BJ (cell line): ENCODE measurements around the gene RAD51B. TPM values are rescaled to one million over a fixed set of nuclear protein-coding genes. Genes with fewer than 3 reads are reported as not detected.

Experiments used
- CTCF ChIA-PET: fragments of 350-600 bp; formaldehyde crosslinking; extraction: SDS; loops from one replicate; lab custom pipeline; 2021; ENCODE audit warnings: antibody characterized with exemption, inconsistent platforms; lab: Yijun Ruan, JAX
- POLR2A ChIA-PET: fragments of 300-600 bp; sonication (Branson Sonifier 250); formaldehyde crosslinking; extraction: SDS; loops from one replicate; lab custom pipeline; 2021; ENCODE audit warnings: antibody characterized with exemption; lab: Charles Lee
- DNase-seq: peaks from one replicate; pipeline ENCODE4 v3.0.0-alpha.2; 2011; ENCODE audit warnings: low read depth
- H3K27me3 ChIP-seq: 2 replicates; pipeline ENCODE4 v1.6.0; 2011; ENCODE audit warnings: low read length; ENCODE audit not compliant: control insufficient read depth, insufficient read depth
- H3K36me3 ChIP-seq: 2 replicates; pipeline ENCODE4 v1.5.1; 2011; ENCODE audit warnings: low read length; ENCODE audit not compliant: control insufficient read depth, insufficient read depth
- H3K4me3 ChIP-seq: 2 replicates; pipeline ENCODE4 v1.5.1; 2011; ENCODE audit warnings: low read depth, mild to moderate bottlenecking, control low read depth, low read length
- CTCF ChIP-seq: IDR thresholded peaks from 2 replicates; pipeline ENCODE4 v1.5.1; 2011; ENCODE audit warnings: low read depth, mild to moderate bottlenecking, control low read depth, inconsistent platforms, low read length, moderate library complexity; ENCODE audit not compliant: insufficient read depth
- polyA plus RNA-seq: library from polyadenylated mRNA; depleted of rRNA; stranded (reverse); fragments of >200 nt; gene quantifications from 2 replicates; pipeline ENCODE4 v1.2.3, GENCODE V29; 2011

RAD51B gene
- polyA plus RNA-seq, 1 experiment, result 5.6 TPM

GRCh38 chr14:68167383-68168087 lies 348.0 kb downstream of the RAD51B start:
- CTCF ChIA-PET, result no interaction called here
- DNase-seq, result no peak
- TF ChIP-seq CTCF, result no peak
- Histone ChIP-seq H3K4me3 (no peak overlapping the region), H3K36me3 (no peaks in the 10 kb centered on the region), H3K27me3 (no peaks in the 10 kb centered on the region)
- POLR2A ChIA-PET, result no interaction called here

GRCh38 chr14:68168460-68169109 lies 349.0 kb downstream of the RAD51B start:
- no peaks in the 10 kb centered on the region for H3K27me3 ChIP-seq
- no peak for DNase-seq
- TF ChIP-seq CTCF, result no peak
- no peak overlapping the region for H3K4me3 ChIP-seq
- ChIA-PET POLR2A (interaction anchor here (0.5 kb wide), 1 partner anchor 22 kb away, joined by 3 read pairs; no protein-coding TSS in a partner anchor), CTCF (no interaction called here)
- H3K36me3 ChIP-seq, result no peaks in the 10 kb centered on the region

GRCh38 chr14:68172216-68172615 lies 352.6 kb downstream of the RAD51B start:
- POLR2A ChIA-PET, result no interaction called here
- H3K4me3 ChIP-seq, result no peak overlapping the region
- CTCF ChIA-PET, result interaction anchor here (1.3 kb wide), 1 partner anchor 12 kb away, joined by 3 read pairs; no protein-coding TSS in a partner anchor
- no peaks in the 10 kb centered on the region for H3K36me3 ChIP-seq
- no peak for DNase-seq
- no peak for TF ChIP-seq CTCF
- H3K27me3 ChIP-seq, result no peaks in the 10 kb centered on the region

GRCh38 chr14:68172627-68173026 lies 353.0 kb downstream of the RAD51B start:
- Histone ChIP-seq H3K27me3 (no peaks in the 10 kb centered on the region), H3K36me3 (no peaks in the 10 kb centered on the region), H3K4me3 (no peak overlapping the region)
- CTCF ChIA-PET, result interaction anchor here (1.3 kb wide), 1 partner anchor 13 kb away, joined by 3 read pairs; no protein-coding TSS in a partner anchor
- no peak for DNase-seq
- POLR2A ChIA-PET, result no interaction called here
- no peak for TF ChIP-seq CTCF

- no peak for TF ChIP-seq CTCF
- ChIA-PET CTCF (interaction anchor here (1.3 kb wide), 1 partner anchor 13 kb away, joined by 3 read pairs; no protein-coding TSS in a partner anchor), POLR2A (no interaction called here)
- H3K36me3 ChIP-seq, result no peaks in the 10 kb centered on the region
- no peaks in the 10 kb centered on the region for H3K27me3 ChIP-seq
- no peak overlapping the region for H3K4me3 ChIP-seq
- DNase-seq, result no peak
Observed at GRCh38 chr14:68173227-68173972, 353.8 kb downstream of the RAD51B start.
